Measurements from ENCODE around the gene RAD51B.
A peak's percentile ranks its signal among the peaks of the same experiment; 100 is the strongest.

The RAD51B gene

GRCh38 chr14:68664225-68664681, 844.7 kb downstream of the RAD51B start:
- ATAC-seq (peak; percentile 89), DNase-seq (ENCODE audit: low spot score in 2 of 2) (peak in 1 of 2 donors; percentile 66)
- Mint-ChIP-seq H3K36me3 (peaks cover 18% of the 10 kb centered on the region), H3K9me3 (peaks cover 3% of the 10 kb centered on the region), H3K27ac (peak overlapping the region; percentile 83), H3K4me1 (peaks cover 58% of the 10 kb centered on the region), H3K4me3 (peak overlapping the region; percentile 51)

GRCh38 chr14:68665131-68665530, 845.6 kb downstream of the RAD51B start:
- Mint-ChIP-seq H3K36me3 (peaks cover 18% of the 10 kb centered on the region), H3K27ac (peak overlapping the region; percentile 83)
- no peak for ATAC-seq

GRCh38 chr14:68665792-68666204, 846.2 kb downstream of the RAD51B start:
- H3K4me1 Mint-ChIP-seq, result peaks cover 55% of the 10 kb centered on the region

More at GRCh38 chr14:68665131-68665530, 845.6 kb downstream of the RAD51B start:
- Mint-ChIP-seq H3K9me3 (peaks cover 3% of the 10 kb centered on the region), H3K4me3 (peak overlapping the region; percentile 51), H3K4me1 (peaks cover 58% of the 10 kb centered on the region)
- DNase-seq (ENCODE audit: low spot score in 2 of 2), result no peak

GRCh38 chr14:68666236-68666635, 846.7 kb downstream of the RAD51B start:
- peaks cover 18% of the 10 kb centered on the region for H3K36me3 Mint-ChIP-seq

More at GRCh38 chr14:68665792-68666204, 846.2 kb downstream of the RAD51B start:
- DNase-seq (ENCODE audit: low spot score in 2 of 2) (peak in 1 of 2 donors; percentile 47), ATAC-seq (no peak)
- Mint-ChIP-seq H3K9me3 (peaks cover 3% of the 10 kb centered on the region), H3K4me3 (no peak overlapping the region), H3K36me3 (peaks cover 18% of the 10 kb centered on the region), H3K27ac (no peak overlapping the region)

GRCh38 chr14:68666899-68667298, 847.3 kb downstream of the RAD51B start:
- no peak overlapping the region for H3K4me3 Mint-ChIP-seq
- no peak for ATAC-seq
- no peak for DNase-seq (ENCODE audit: low spot score in 2 of 2)
- peaks cover 14% of the 10 kb centered on the region for H3K36me3 Mint-ChIP-seq
- H3K27ac Mint-ChIP-seq, result no peak overlapping the region
- H3K4me1 Mint-ChIP-seq, result peaks cover 46% of the 10 kb centered on the region
- H3K9me3 Mint-ChIP-seq, result peaks cover 3% of the 10 kb centered on the region

More at GRCh38 chr14:68666236-68666635, 846.7 kb downstream of the RAD51B start:
- DNase-seq (ENCODE audit: low spot score in 2 of 2), result no peak
- H3K4me3 Mint-ChIP-seq, result no peak overlapping the region
- H3K9me3 Mint-ChIP-seq, result peaks cover 3% of the 10 kb centered on the region
- no peak overlapping the region for H3K27ac Mint-ChIP-seq
- peaks cover 51% of the 10 kb centered on the region for H3K4me1 Mint-ChIP-seq
- ATAC-seq, result no peak

GRCh38 chr14:68667313-68667791, 847.8 kb downstream of the RAD51B start:
- H3K4me1 Mint-ChIP-seq, result peaks cover 42% of the 10 kb centered on the region
- no peak for ATAC-seq

GRCh38 chr14:68668028-68668427, 848.4 kb downstream of the RAD51B start:
- ATAC-seq (no peak), DNase-seq (ENCODE audit: low spot score in 2 of 2) (no peak)
- Mint-ChIP-seq H3K4me1 (peaks cover 35% of the 10 kb centered on the region), H3K36me3 (peaks cover 12% of the 10 kb centered on the region), H3K4me3 (no peak overlapping the region), H3K9me3 (peaks cover 3% of the 10 kb centered on the region), H3K27ac (no peak overlapping the region)

More at GRCh38 chr14:68667313-68667791, 847.8 kb downstream of the RAD51B start:
- Mint-ChIP-seq H3K27ac (no peak overlapping the region), H3K36me3 (peaks cover 12% of the 10 kb centered on the region), H3K9me3 (peaks cover 3% of the 10 kb centered on the region), H3K4me3 (no peak overlapping the region)
- DNase-seq (ENCODE audit: low spot score in 2 of 2), result no peak

- Mint-ChIP-seq H3K4me1 (peaks cover 30% of the 10 kb centered on the region), H3K9me3 (peaks cover 3% of the 10 kb centered on the region), H3K27ac (no peak overlapping the region), H3K4me3 (no peak overlapping the region), H3K36me3 (peaks cover 12% of the 10 kb centered on the region)
- ATAC-seq (no peak), DNase-seq (ENCODE audit: low spot score in 2 of 2) (no peak)
Measured at GRCh38 chr14:68668531-68668930, 849.0 kb downstream of the RAD51B start.

- DNase-seq (ENCODE audit: low spot score in 2 of 2), result no peak
- H3K36me3 Mint-ChIP-seq, result peaks cover 10% of the 10 kb centered on the region
- H3K4me1 Mint-ChIP-seq, result peaks cover 24% of the 10 kb centered on the region
- no peak overlapping the region for H3K27ac Mint-ChIP-seq
- H3K9me3 Mint-ChIP-seq, result peaks cover 3% of the 10 kb centered on the region
- no peak overlapping the region for H3K4me3 Mint-ChIP-seq
- ATAC-seq, result no peak
Measured at GRCh38 chr14:68669111-68669511, 849.5 kb downstream of the RAD51B start.

- H3K4me1 Mint-ChIP-seq, result peaks cover 17% of the 10 kb centered on the region
- no peak overlapping the region for H3K4me3 Mint-ChIP-seq
- H3K27ac Mint-ChIP-seq, result peak overlapping the region; percentile 50
- H3K36me3 Mint-ChIP-seq, result peaks cover 3% of the 10 kb centered on the region
- H3K9me3 Mint-ChIP-seq, result peaks cover 2% of the 10 kb centered on the region
- DNase-seq (ENCODE audit: low spot score in 2 of 2), result no peak
- no peak for ATAC-seq
Measured at GRCh38 chr14:68669603-68670358, 850.2 kb downstream of the RAD51B start.

GRCh38 chr14:68670359-68670715, 850.8 kb downstream of the RAD51B start:
- H3K9me3 Mint-ChIP-seq, result no peaks in the 10 kb centered on the region
- peaks cover 12% of the 10 kb centered on the region for H3K4me1 Mint-ChIP-seq
- ATAC-seq (no peak), DNase-seq (ENCODE audit: low spot score in 2 of 2) (no peak)
- H3K4me3 Mint-ChIP-seq, result no peak overlapping the region
- peak overlapping the region; percentile 8 for H3K27ac Mint-ChIP-seq
- no peaks in the 10 kb centered on the region for H3K36me3 Mint-ChIP-seq

- peaks cover 8% of the 10 kb centered on the region for H3K4me1 Mint-ChIP-seq
- DNase-seq (ENCODE audit: low spot score in 2 of 2) (no peak), ATAC-seq (no peak)
- no peak overlapping the region for H3K4me3 Mint-ChIP-seq
- no peaks in the 10 kb centered on the region for H3K9me3 Mint-ChIP-seq
- no peaks in the 10 kb centered on the region for H3K36me3 Mint-ChIP-seq
- H3K27ac Mint-ChIP-seq, result no peak overlapping the region
Measured at GRCh38 chr14:68671909-68672308, 852.3 kb downstream of the RAD51B start.

GRCh38 chr14:68672609-68673285, 853.2 kb downstream of the RAD51B start:
- Mint-ChIP-seq H3K4me1 (peaks cover 8% of the 10 kb centered on the region), H3K9me3 (no peaks in the 10 kb centered on the region), H3K36me3 (no peaks in the 10 kb centered on the region), H3K27ac (peak overlapping the region; percentile 10), H3K4me3 (no peak overlapping the region)
- DNase-seq (ENCODE audit: low spot score in 2 of 2) (no peak), ATAC-seq (no peak)

GRCh38 chr14:68673464-68673863, 853.9 kb downstream of the RAD51B start:
- no peak overlapping the region for H3K27ac Mint-ChIP-seq
- DNase-seq (ENCODE audit: low spot score in 2 of 2) (no peak), ATAC-seq (no peak)
- H3K4me1 Mint-ChIP-seq, result peaks cover 8% of the 10 kb centered on the region
- no peaks in the 10 kb centered on the region for H3K36me3 Mint-ChIP-seq
- H3K9me3 Mint-ChIP-seq, result no peaks in the 10 kb centered on the region
- no peak overlapping the region for H3K4me3 Mint-ChIP-seq

- peaks cover 8% of the 10 kb centered on the region for H3K4me1 Mint-ChIP-seq
- no peaks in the 10 kb centered on the region for H3K36me3 Mint-ChIP-seq
- H3K4me3 Mint-ChIP-seq, result no peak overlapping the region
- no peak for ATAC-seq
- no peak for DNase-seq (ENCODE audit: low spot score in 2 of 2)
- H3K27ac Mint-ChIP-seq, result peak overlapping the region; percentile 74
- H3K9me3 Mint-ChIP-seq, result no peaks in the 10 kb centered on the region
Measured at GRCh38 chr14:68674538-68675232, 855.1 kb downstream of the RAD51B start.
